SH-SY5Y (cell line): ENCODE measurements around the gene SERPINB6.

ENCODE experiments used
- GATA2 ChIP-seq: IDR thresholded peaks from 2 replicates; pipeline ENCODE4 v1.6.1; 2011; ENCODE audit warnings: mild to moderate bottlenecking, low read depth, low read length
- GATA3 ChIP-seq: IDR thresholded peaks from 2 replicates; pipeline ENCODE4 v1.6.1; 2011; ENCODE audit warnings: low read depth, mild to moderate bottlenecking, low read length, moderate library complexity

DNA sequence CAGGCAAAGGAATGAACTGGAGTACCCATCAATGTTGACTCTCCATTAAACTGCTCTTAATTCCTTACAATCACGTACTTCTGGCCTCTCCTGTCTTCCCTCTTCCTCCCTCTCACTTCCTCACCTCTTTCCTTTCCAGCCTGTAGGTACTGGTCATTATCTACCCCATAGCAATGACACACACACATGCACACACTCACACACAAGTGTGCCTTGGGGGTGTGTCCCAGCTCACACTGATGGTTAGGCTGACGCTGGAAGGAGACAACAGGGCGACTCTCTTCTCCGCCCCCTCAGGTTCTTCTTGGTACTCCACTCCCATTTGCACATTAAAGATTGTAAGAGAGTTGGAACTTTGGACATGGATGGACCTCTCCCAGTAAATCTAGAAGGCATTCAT, 54.3 kb downstream of the SERPINB6 start:
- no peak for TF ChIP-seq GATA2
- TF ChIP-seq GATA3 = no peak
